ENCODE results near the gene USB1. TPM values are rescaled to one million over a fixed set of nuclear protein-coding genes. Genes with fewer than 3 reads are reported as not detected.
"Not testable (repeated sequence)": the region's sequence is repeated elsewhere in the genome, so short reads cannot be mapped to it uniquely, and the experiment has no call there.

The USB1 gene
- total RNA-seq, 1 experiment from 2014 or later = 17.9 TPM

GRCh38 chr16:57964157-57964700 is 37.0 kb upstream of the USB1 start:
- no peak for DNase-seq
- H3K27me3 ChIP-seq = no peaks in the 10 kb centered on the region
- no peaks in the 10 kb centered on the region for H3K9me3 ChIP-seq
- H3K36me3 ChIP-seq = no peaks in the 10 kb centered on the region
- H3K4me3 ChIP-seq = no peak overlapping the region

GRCh38 chr16:57966204-57966771 is 34.9 kb upstream of the USB1 start:
- H3K9me3 ChIP-seq = no peaks in the 10 kb centered on the region
- DNase-seq = peak; percentile 95
- H3K27me3 ChIP-seq = no peaks in the 10 kb centered on the region
- no peaks in the 10 kb centered on the region for H3K36me3 ChIP-seq
- no peak overlapping the region for H3K4me3 ChIP-seq

- H3K36me3 ChIP-seq = no peaks in the 10 kb centered on the region
- H3K27me3 ChIP-seq = no peaks in the 10 kb centered on the region
- no peak for DNase-seq
- H3K9me3 ChIP-seq = no peaks in the 10 kb centered on the region
- no peak overlapping the region for H3K4me3 ChIP-seq
Measured at GRCh38 chr16:57966986-57967385, 34.2 kb upstream of the USB1 start.

- no peak for DNase-seq
- no peaks in the 10 kb centered on the region for H3K27me3 ChIP-seq
- H3K9me3 ChIP-seq = no peaks in the 10 kb centered on the region
- H3K36me3 ChIP-seq = no peaks in the 10 kb centered on the region
- H3K4me3 ChIP-seq = no peak overlapping the region
Measured at GRCh38 chr16:57967916-57968315, 33.3 kb upstream of the USB1 start.

GRCh38 chr16:57969451-57970123 is 31.6 kb upstream of the USB1 start:
- no peak for DNase-seq

GRCh38 chr16:57970319-57970718 is 30.9 kb upstream of the USB1 start:
- Histone ChIP-seq H3K9me3 (no peaks in the 10 kb centered on the region), H3K27me3 (no peaks in the 10 kb centered on the region), H3K36me3 (no peaks in the 10 kb centered on the region), H3K4me3 (no peak overlapping the region)
- no peak for DNase-seq

More at GRCh38 chr16:57969451-57970123, 31.6 kb upstream of the USB1 start:
- Histone ChIP-seq H3K4me3 (no peak overlapping the region), H3K9me3 (no peaks in the 10 kb centered on the region), H3K36me3 (no peaks in the 10 kb centered on the region), H3K27me3 (no peaks in the 10 kb centered on the region)

- H3K4me3 ChIP-seq = no peak within 1 kb of the TSS
- H3K9me3 ChIP-seq = no peaks in the 10 kb centered on the region
- no peaks in the 10 kb centered on the region for H3K36me3 ChIP-seq
- H3K27me3 ChIP-seq = no peaks in the 10 kb centered on the region
- DNase-seq = no peak
Measured at GRCh38 chr16:57970970-57971369, 30.2 kb upstream of the USB1 start, which contains the start of gene CNGB1. CNGB1 (minus strand) TSS chr16:57971128; CDS start chr16:57967286, 3,842 bp downstream.

GRCh38 chr16:57971848-57972247 is 29.4 kb upstream of the USB1 start:
- DNase-seq = no peak
- H3K27me3 ChIP-seq = no peaks in the 10 kb centered on the region
- no peaks in the 10 kb centered on the region for H3K36me3 ChIP-seq
- H3K9me3 ChIP-seq = no peaks in the 10 kb centered on the region
- H3K4me3 ChIP-seq = no peak overlapping the region

- Histone ChIP-seq H3K9me3 (no peaks in the 10 kb centered on the region), H3K36me3 (no peaks in the 10 kb centered on the region), H3K27me3 (no peaks in the 10 kb centered on the region), H3K4me3 (no peak overlapping the region)
- no peak for DNase-seq
Measured at GRCh38 chr16:57972306-57972705, 28.9 kb upstream of the USB1 start.

- H3K27me3 ChIP-seq = no peaks in the 10 kb centered on the region
- no peak overlapping the region for H3K4me3 ChIP-seq
- H3K36me3 ChIP-seq = no peaks in the 10 kb centered on the region
- no peaks in the 10 kb centered on the region for H3K9me3 ChIP-seq
- peak; percentile 68 for DNase-seq
Measured at GRCh38 chr16:57976331-57976796, 24.8 kb upstream of the USB1 start.

GRCh38 chr16:57977418-57978069 is 23.7 kb upstream of the USB1 start:
- Histone ChIP-seq H3K9me3 (no peaks in the 10 kb centered on the region), H3K36me3 (no peaks in the 10 kb centered on the region), H3K4me3 (no peak overlapping the region), H3K27me3 (peaks cover 2% of the 10 kb centered on the region; the same call in 1 of the 2 replicates)
- DNase-seq = peak; percentile 42

- not testable (repeated sequence) for H3K4me3 ChIP-seq, H3K27me3 ChIP-seq, DNase-seq
Measured at GRCh38 chr16:57978070-57978465, 23.1 kb upstream of the USB1 start.

GRCh38 chr16:57979006-57979585 is 22.1 kb upstream of the USB1 start:
- Histone ChIP-seq H3K36me3 (no peaks in the 10 kb centered on the region), H3K4me3 (no peak overlapping the region), H3K9me3 (no peaks in the 10 kb centered on the region), H3K27me3 (peaks cover 2% of the 10 kb centered on the region; the same call in 1 of the 2 replicates)
- no peak for DNase-seq

More at GRCh38 chr16:57978070-57978465, 23.1 kb upstream of the USB1 start:
- H3K9me3 ChIP-seq, H3K36me3 ChIP-seq: not testable (repeated sequence)

GRCh38 chr16:57981636-57982035 is 19.6 kb upstream of the USB1 start:
- H3K9me3 ChIP-seq = no peaks in the 10 kb centered on the region
- no peak overlapping the region for H3K4me3 ChIP-seq
- peaks cover 7% of the 10 kb centered on the region for H3K27me3 ChIP-seq
- no peak for DNase-seq
- H3K36me3 ChIP-seq = no peaks in the 10 kb centered on the region

- no peaks in the 10 kb centered on the region for H3K9me3 ChIP-seq
- peaks cover 7% of the 10 kb centered on the region for H3K27me3 ChIP-seq
- no peaks in the 10 kb centered on the region for H3K36me3 ChIP-seq
- no peak overlapping the region for H3K4me3 ChIP-seq
- DNase-seq = no peak
Measured at GRCh38 chr16:57982385-57982784, 18.8 kb upstream of the USB1 start.

GRCh38 chr16:57984443-57985203 is 16.6 kb upstream of the USB1 start:
- H3K36me3 ChIP-seq = no peaks in the 10 kb centered on the region
- H3K9me3 ChIP-seq = no peaks in the 10 kb centered on the region
- H3K27me3 ChIP-seq = peaks cover 7% of the 10 kb centered on the region
- peak overlapping the region; percentile 32 for H3K4me3 ChIP-seq
- peak; percentile 87 for DNase-seq
